Activated CD8-positive, alpha-beta T cell treated with anti-CD3 and anti-CD28 coated beads, Interleukin-2, amount 10 ng/mL, durations not matched to agents 7 days and 5 days (primary cell): ENCODE results near the gene GPR153. TPM values are rescaled to one million over a fixed set of nuclear protein-coding genes. Genes with fewer than 3 reads are reported as not detected.

Experiments
- ATAC-seq: fragments of 150-1000 bp; cut with Tn5 transposase; one replicate; pipeline ENCODE4 v1.10.0; 2021; ENCODE audit warnings: moderate library complexity
- CTCF ChIA-PET: fragments of 350-600 bp; sonication (Branson Sonifier 250); formaldehyde crosslinking; loops from one replicate; lab custom pipeline; 2021; ENCODE audit warnings: antibody characterized with exemption; lab: Charles Lee
- POLR2A ChIA-PET: fragments of 350-600 bp; sonication (Branson Sonifier 250); formaldehyde crosslinking; loops from one replicate; lab custom pipeline; 2021; ENCODE audit warnings: antibody characterized with exemption; lab: Charles Lee
- DNase-seq: peaks from one replicate; pipeline ENCODE4 v3.0.0-alpha.2; 2020
- H3K27ac Mint-ChIP-seq: one replicate; pipeline ENCODE4 v1.8.0; 2021; ENCODE audit warnings: mild to moderate bottlenecking, mixed read lengths
- H3K27me3 Mint-ChIP-seq: one replicate; pipeline ENCODE4 v1.8.0; 2021; ENCODE audit warnings: low read depth, mixed read lengths
- H3K36me3 Mint-ChIP-seq: one replicate; pipeline ENCODE4 v1.8.0; 2021; ENCODE audit warnings: low read depth, mixed read lengths
- H3K4me1 Mint-ChIP-seq: one replicate; pipeline ENCODE4 v1.8.0; 2021; ENCODE audit warnings: low read depth, mixed read lengths
- H3K4me3 Mint-ChIP-seq: one replicate; pipeline ENCODE4 v1.8.0; 2021; ENCODE audit warnings: mild to moderate bottlenecking, mixed read lengths
- H3K9me3 Mint-ChIP-seq: one replicate; pipeline ENCODE4 v1.8.0; 2022; ENCODE audit warnings: mixed read lengths; ENCODE audit not compliant: insufficient read depth
- total RNA-seq, 2 experiments: library from RNA; stranded (reverse); gene quantifications; one replicate each; pipeline ENCODE4 v1.2.3, GENCODE V29; 2021

GPR153 gene
- total RNA-seq, 2 experiments from 2014 or later: 0.99 to 1.0 TPM

GRCh38 chr1:6298940-6299465, 38.1 kb upstream of the GPR153 start:
- DNase-seq (no peak), ATAC-seq (no peak)
- Mint-ChIP-seq H3K9me3 (no peaks in the 10 kb centered on the region), H3K4me3 (no peak overlapping the region), H3K4me1 (peaks cover 10% of the 10 kb centered on the region), H3K27me3 (no peaks in the 10 kb centered on the region), H3K36me3 (peaks cover 6% of the 10 kb centered on the region), H3K27ac (no peak overlapping the region)
- ChIA-PET POLR2A (no interaction called here), CTCF (no interaction called here)

GRCh38 chr1:6298530-6298929, 37.6 kb upstream of the GPR153 start:
- ATAC-seq: no peak
- POLR2A ChIA-PET: no interaction called here

GRCh38 chr1:6295910-6296309, 35.0 kb upstream of the GPR153 start:
- H3K27me3 Mint-ChIP-seq: no peaks in the 10 kb centered on the region
- H3K9me3 Mint-ChIP-seq: no peaks in the 10 kb centered on the region
- DNase-seq (no peak), ATAC-seq (no peak)
- no peak overlapping the region for H3K27ac Mint-ChIP-seq
- peaks cover 10% of the 10 kb centered on the region for H3K4me1 Mint-ChIP-seq
- H3K36me3 Mint-ChIP-seq: peaks cover 15% of the 10 kb centered on the region
- POLR2A ChIA-PET: no interaction called here
- CTCF ChIA-PET: no interaction called here
- no peak overlapping the region for H3K4me3 Mint-ChIP-seq

More at GRCh38 chr1:6298530-6298929, 37.6 kb upstream of the GPR153 start:
- no peak for DNase-seq
- Mint-ChIP-seq H3K4me1 (peaks cover 10% of the 10 kb centered on the region), H3K9me3 (no peaks in the 10 kb centered on the region), H3K4me3 (no peak overlapping the region), H3K36me3 (peaks cover 8% of the 10 kb centered on the region), H3K27me3 (no peaks in the 10 kb centered on the region), H3K27ac (no peak overlapping the region)
- CTCF ChIA-PET: no interaction called here

GRCh38 chr1:6294890-6295556, 34.1 kb upstream of the GPR153 start:
- POLR2A ChIA-PET: no interaction called here
- H3K36me3 Mint-ChIP-seq: peaks cover 15% of the 10 kb centered on the region
- H3K27ac Mint-ChIP-seq: no peak overlapping the region
- ATAC-seq: no peak
- no peak overlapping the region for H3K4me3 Mint-ChIP-seq
- peaks cover 10% of the 10 kb centered on the region for H3K4me1 Mint-ChIP-seq
- no peak for DNase-seq
- CTCF ChIA-PET: no interaction called here
- H3K27me3 Mint-ChIP-seq: no peaks in the 10 kb centered on the region
- H3K9me3 Mint-ChIP-seq: no peaks in the 10 kb centered on the region

- Mint-ChIP-seq H3K36me3 (peaks cover 13% of the 10 kb centered on the region), H3K4me3 (no peak overlapping the region), H3K27ac (peak overlapping the region; percentile 16), H3K27me3 (no peaks in the 10 kb centered on the region), H3K9me3 (no peaks in the 10 kb centered on the region), H3K4me1 (peaks cover 10% of the 10 kb centered on the region)
- ATAC-seq (no peak), DNase-seq (no peak)
- ChIA-PET POLR2A (no interaction called here), CTCF (no interaction called here)
These were observed 33.4 kb upstream of the GPR153 start for GRCh38 chr1:6294080-6294889.

GRCh38 chr1:6292102-6292501, 31.2 kb upstream of the GPR153 start:
- H3K27ac Mint-ChIP-seq: no peak overlapping the region

GRCh38 chr1:6288665-6289064, 27.8 kb upstream of the GPR153 start:
- peaks cover 7% of the 10 kb centered on the region for H3K36me3 Mint-ChIP-seq
- CTCF ChIA-PET: no interaction called here

More at GRCh38 chr1:6292102-6292501, 31.2 kb upstream of the GPR153 start:
- CTCF ChIA-PET: no interaction called here
- DNase-seq (no peak), ATAC-seq (no peak)
- H3K36me3 Mint-ChIP-seq: peaks cover 13% of the 10 kb centered on the region
- H3K9me3 Mint-ChIP-seq: no peaks in the 10 kb centered on the region
- no peaks in the 10 kb centered on the region for H3K27me3 Mint-ChIP-seq
- H3K4me3 Mint-ChIP-seq: no peak overlapping the region
- peaks cover 10% of the 10 kb centered on the region for H3K4me1 Mint-ChIP-seq
- POLR2A ChIA-PET: interaction anchor here (0.6 kb wide), 1 partner anchor 367 kb away, joined by 3 read pairs; no protein-coding TSS in a partner anchor

GRCh38 chr1:6288026-6288425, 27.1 kb upstream of the GPR153 start:
- H3K4me3 Mint-ChIP-seq: no peak overlapping the region
- peaks cover 2% of the 10 kb centered on the region for H3K36me3 Mint-ChIP-seq
- no peaks in the 10 kb centered on the region for H3K27me3 Mint-ChIP-seq
- CTCF ChIA-PET: no interaction called here
- no peak for ATAC-seq
- no peaks in the 10 kb centered on the region for H3K9me3 Mint-ChIP-seq
- POLR2A ChIA-PET: no interaction called here
- no peak overlapping the region for H3K27ac Mint-ChIP-seq
- H3K4me1 Mint-ChIP-seq: no peaks in the 10 kb centered on the region
- DNase-seq: no peak

More at GRCh38 chr1:6288665-6289064, 27.8 kb upstream of the GPR153 start:
- no peaks in the 10 kb centered on the region for H3K9me3 Mint-ChIP-seq
- no peak for ATAC-seq
- no peak for DNase-seq
- H3K27ac Mint-ChIP-seq: no peak overlapping the region
- POLR2A ChIA-PET: no interaction called here
- no peaks in the 10 kb centered on the region for H3K4me1 Mint-ChIP-seq
- no peak overlapping the region for H3K4me3 Mint-ChIP-seq
- H3K27me3 Mint-ChIP-seq: no peaks in the 10 kb centered on the region

- Mint-ChIP-seq H3K36me3 (peaks cover 2% of the 10 kb centered on the region), H3K4me1 (no peaks in the 10 kb centered on the region), H3K27ac (no peak overlapping the region), H3K4me3 (no peak overlapping the region), H3K27me3 (no peaks in the 10 kb centered on the region), H3K9me3 (no peaks in the 10 kb centered on the region)
- POLR2A ChIA-PET: no interaction called here
- ATAC-seq (no peak), DNase-seq (no peak)
- CTCF ChIA-PET: no interaction called here
These were observed 26.6 kb upstream of the GPR153 start for GRCh38 chr1:6287431-6287886.

- DNase-seq (no peak), ATAC-seq (no peak)
- ChIA-PET POLR2A (no interaction called here), CTCF (no interaction called here)
- Mint-ChIP-seq H3K4me1 (no peaks in the 10 kb centered on the region), H3K36me3 (no peaks in the 10 kb centered on the region), H3K27me3 (no peaks in the 10 kb centered on the region), H3K4me3 (no peak overlapping the region), H3K9me3 (no peaks in the 10 kb centered on the region), H3K27ac (no peak overlapping the region)
These were observed 26.1 kb upstream of the GPR153 start for GRCh38 chr1:6287029-6287428.

- H3K27ac Mint-ChIP-seq: no peak overlapping the region
- H3K36me3 Mint-ChIP-seq: no peaks in the 10 kb centered on the region
- ATAC-seq (no peak), DNase-seq (no peak)
- H3K9me3 Mint-ChIP-seq: no peaks in the 10 kb centered on the region
- H3K4me1 Mint-ChIP-seq: no peaks in the 10 kb centered on the region
- POLR2A ChIA-PET: no interaction called here
- no peak overlapping the region for H3K4me3 Mint-ChIP-seq
- H3K27me3 Mint-ChIP-seq: no peaks in the 10 kb centered on the region
- CTCF ChIA-PET: no interaction called here
These were observed 25.4 kb upstream of the GPR153 start for GRCh38 chr1:6286266-6286665.

- Mint-ChIP-seq H3K27ac (no peak overlapping the region), H3K36me3 (no peaks in the 10 kb centered on the region), H3K9me3 (no peaks in the 10 kb centered on the region), H3K4me3 (no peak overlapping the region), H3K4me1 (no peaks in the 10 kb centered on the region), H3K27me3 (no peaks in the 10 kb centered on the region)
- CTCF ChIA-PET: no interaction called here
- ATAC-seq (no peak), DNase-seq (no peak)
- POLR2A ChIA-PET: no interaction called here
These were observed 24.4 kb upstream of the GPR153 start for GRCh38 chr1:6285336-6285735.
